SH-SY5Y (cell line): ENCODE data around the gene CGNL1.

ENCODE experiments used
- GATA2 ChIP-seq: IDR thresholded peaks from 2 replicates; pipeline ENCODE4 v1.6.1; 2011; ENCODE audit warnings: mild to moderate bottlenecking, low read depth, low read length
- GATA3 ChIP-seq: IDR thresholded peaks from 2 replicates; pipeline ENCODE4 v1.6.1; 2011; ENCODE audit warnings: low read depth, mild to moderate bottlenecking, low read length, moderate library complexity

DNA sequence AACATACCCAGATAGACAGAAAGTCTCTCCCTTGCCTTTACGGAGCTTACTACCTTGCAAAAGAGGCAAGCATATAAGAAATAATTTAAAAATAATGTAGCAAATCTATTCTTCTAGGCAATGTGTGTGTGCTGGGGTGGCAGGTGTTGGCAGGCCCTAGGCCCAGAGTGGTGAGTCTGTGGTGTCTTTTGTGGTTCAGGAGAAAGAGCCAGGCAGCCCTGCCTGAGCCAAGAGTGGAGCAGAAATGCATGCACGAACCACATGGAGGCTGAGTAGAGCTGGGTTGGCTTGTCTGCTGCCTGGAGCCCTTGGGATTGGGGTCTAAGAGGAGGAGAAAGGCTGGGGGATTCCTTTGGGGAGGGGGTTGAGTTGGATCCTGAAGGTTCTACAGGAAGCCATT lies 145.2 kb downstream of the CGNL1 start:
- no peak for TF ChIP-seq GATA2
- no peak for TF ChIP-seq GATA3
